H9 (cell line): Measurements from ENCODE around the gene FPR2. TPM values are rescaled to one million over a fixed set of nuclear protein-coding genes. Genes with fewer than 3 reads are reported as not detected.

Experiments used
- DNase-seq: peaks from one replicate; pipeline ENCODE4 v3.0.0-alpha.2; 2017
- H2AFZ ChIP-seq: one replicate; pipeline ENCODE4 v1.6.1; 2013; ENCODE audit warnings: mild to moderate bottlenecking, low read length, control low read depth, moderate library complexity
- H2AK5ac ChIP-seq: 2 replicates; pipeline ENCODE4 v1.6.1; 2013; ENCODE audit warnings: low read length, control low read depth, mixed read lengths; ENCODE audit not compliant: insufficient read length
- H2BK120ac ChIP-seq: one replicate; pipeline ENCODE4 v1.6.1; 2013; ENCODE audit warnings: low read depth, mild to moderate bottlenecking, low read length, control low read depth, inconsistent platforms; ENCODE audit not compliant: poor library complexity, severe bottlenecking
- H2BK12ac ChIP-seq: 2 replicates; pipeline ENCODE4 v1.6.1; 2013; ENCODE audit warnings: low read length, control low read depth, mixed read lengths, low read depth; ENCODE audit not compliant: insufficient read length
- H2BK15ac ChIP-seq: 2 replicates; pipeline ENCODE4 v1.6.1; 2013; ENCODE audit warnings: low read depth, low read length, control low read depth
- H2BK20ac ChIP-seq: one replicate; pipeline ENCODE4 v1.6.1; 2013; ENCODE audit warnings: low read depth, mild to moderate bottlenecking, low read length, control low read depth, inconsistent platforms; ENCODE audit not compliant: poor library complexity, severe bottlenecking
- H2BK5ac ChIP-seq: 2 replicates; pipeline ENCODE4 v1.6.1; 2013; ENCODE audit warnings: low read length, control low read depth, mixed read lengths; ENCODE audit not compliant: insufficient read length
- H3K14ac ChIP-seq: 2 replicates; pipeline ENCODE4 v1.6.1; 2013; ENCODE audit warnings: low read length, control low read depth; ENCODE audit not compliant: insufficient read depth
- H3K18ac ChIP-seq: 2 replicates; pipeline ENCODE4 v1.6.1; 2013; ENCODE audit warnings: low read depth, mild to moderate bottlenecking, mixed read lengths, low read length, control low read depth; ENCODE audit not compliant: insufficient read length
- H3K23ac ChIP-seq: 2 replicates; pipeline ENCODE4 v1.6.1; 2013; ENCODE audit warnings: low read length, control low read depth, mixed read lengths, low read depth; ENCODE audit not compliant: insufficient read length
- H3K23me2 ChIP-seq: 2 replicates; pipeline ENCODE4 v1.6.1; 2013; ENCODE audit warnings: low read depth, mild to moderate bottlenecking, mixed read lengths, low read length, control low read depth; ENCODE audit not compliant: insufficient read length, poor library complexity, severe bottlenecking
- H3K27ac ChIP-seq: 2 replicates; pipeline ENCODE4 v1.5.1; 2013; ENCODE audit warnings: low read length, control low read depth, mixed read lengths, low read depth; ENCODE audit not compliant: insufficient read length
- H3K27me3 ChIP-seq: 2 replicates; pipeline ENCODE4 v1.6.1; 2013; ENCODE audit warnings: low read length, control low read depth, inconsistent platforms; ENCODE audit not compliant: insufficient read depth
- H3K4ac ChIP-seq: 2 replicates; pipeline ENCODE4 v1.6.1; 2013; ENCODE audit warnings: low read depth, mild to moderate bottlenecking, control low read depth, inconsistent platforms, low read length, moderate library complexity
- H3K4me1 ChIP-seq: 2 replicates; pipeline ENCODE4 v1.6.1; 2013; ENCODE audit warnings: low read length, control low read depth, inconsistent platforms; ENCODE audit not compliant: insufficient read depth
- H3K4me2 ChIP-seq: 2 replicates; pipeline ENCODE4 v1.6.1; 2013; ENCODE audit warnings: low read length, control low read depth, mixed read lengths; ENCODE audit not compliant: insufficient read length, insufficient read depth
- H3K56ac ChIP-seq: 2 replicates; pipeline ENCODE4 v1.6.1; 2013; ENCODE audit warnings: low read depth, mild to moderate bottlenecking, mixed read lengths, low read length, control low read depth; ENCODE audit not compliant: insufficient read length
- H3K79me1 ChIP-seq: 2 replicates; pipeline ENCODE4 v1.6.1; 2013; ENCODE audit warnings: low read depth, mild to moderate bottlenecking, moderate library complexity, low read length, control low read depth, inconsistent platforms; ENCODE audit not compliant: insufficient read depth, poor library complexity, severe bottlenecking
- H3K79me2 ChIP-seq: 2 replicates; pipeline ENCODE4 v1.6.1; 2013; ENCODE audit warnings: low read length, control low read depth, inconsistent platforms; ENCODE audit not compliant: insufficient read depth
- H3K9ac ChIP-seq: 2 replicates; pipeline ENCODE4 v1.6.1; 2013; ENCODE audit warnings: low read length, control low read depth, mixed read lengths; ENCODE audit not compliant: insufficient read length; ENCODE audit errors: extremely low read depth
- H3K9me3 ChIP-seq: one replicate; pipeline ENCODE4 v1.6.1; 2013; ENCODE audit warnings: low read depth, low read length, inconsistent platforms; ENCODE audit not compliant: control insufficient read depth
- H3T11ph ChIP-seq: one replicate; pipeline ENCODE4 v1.6.1; 2013; ENCODE audit warnings: mild to moderate bottlenecking, low read length, control low read depth, inconsistent platforms
- H4K20me1 ChIP-seq: one replicate; pipeline ENCODE4 v1.6.1; 2013; ENCODE audit not compliant: control insufficient read depth, insufficient read length, insufficient read depth
- H4K5ac ChIP-seq: 2 replicates; pipeline ENCODE4 v1.6.1; 2013; ENCODE audit warnings: low read depth, mild to moderate bottlenecking, mixed read lengths, low read length, control low read depth; ENCODE audit not compliant: insufficient read length
- H4K8ac ChIP-seq: replicated peaks from 2 replicates; pipeline ENCODE4 v1.6.1; 2013; ENCODE audit warnings: low read length, control low read depth, mixed read lengths, low read depth; ENCODE audit not compliant: insufficient read length
- H4K91ac ChIP-seq: 2 replicates; pipeline ENCODE4 v1.6.1; 2013; ENCODE audit warnings: low read depth, mild to moderate bottlenecking, moderate library complexity, mixed read lengths, low read length, control low read depth; ENCODE audit not compliant: insufficient read length
- H3K27ac Mint-ChIP-seq, 3 experiments: 2 replicates in 2 of 3; 3 replicates in 1 of 3; pipeline ENCODE4 v1.8.0; 2020 to 2021; ENCODE audit warnings: mixed read lengths in 3 of 3, mild to moderate bottlenecking in 1 of 3, moderate library complexity in 1 of 3
- H3K27me3 Mint-ChIP-seq: 2 replicates; pipeline ENCODE4 v1.8.0; 2021; ENCODE audit warnings: low read depth, mild to moderate bottlenecking, moderate library complexity, mixed read lengths
- H3K36me3 Mint-ChIP-seq, 3 experiments: 2 replicates in 2 of 3; 3 replicates in 1 of 3; pipeline ENCODE4 v1.8.0; 2020 to 2021; ENCODE audit warnings: low read depth in 3 of 3, mixed read lengths in 3 of 3; ENCODE audit not compliant: insufficient read depth in 1 of 3
- H3K4me1 Mint-ChIP-seq, 2 experiments: 2 replicates each; pipeline ENCODE4 v1.8.0; 2020; ENCODE audit warnings: mixed read lengths in 2 of 2
- H3K4me3 Mint-ChIP-seq, 2 experiments: 2 replicates in 1 of 2; 3 replicates in 1 of 2; pipeline ENCODE4 v1.8.0; 2020 to 2021; ENCODE audit warnings: mild to moderate bottlenecking in 2 of 2, mixed read lengths in 2 of 2, moderate library complexity in 1 of 2
- H3K9me3 Mint-ChIP-seq, 2 experiments: 2 replicates in 1 of 2; 3 replicates in 1 of 2; pipeline ENCODE4 v1.8.0; 2020; ENCODE audit warnings: mild to moderate bottlenecking in 2 of 2, mixed read lengths in 2 of 2, moderate library complexity in 1 of 2
- CTCF ChIP-seq: fragments of 200-600 bp; sonication (generic); conservative IDR thresholded peaks from 3 replicates; pipeline ENCODE4 v1.8.0; 2021; ENCODE audit warnings: antibody characterized with exemption, mild to moderate bottlenecking
- WGBS: extraction: QIAGEN DNeasy Blood & Tissue Kit; methylation state at CpG from one replicate; pipeline ENCODE4 v1.1.7; 2013; ENCODE audit warnings: missing lambda C conversion rate, low lambda C conversion rate, mixed read lengths; ENCODE audit not compliant: insufficient read length; ENCODE audit errors: extremely low coverage; 5-methylcytosine and 5-hydroxymethylcytosine counted together
- total RNA-seq: library from RNA; stranded (reverse); gene quantifications from 2 replicates; pipeline ENCODE4 v1.2.1, GENCODE V29; 2021

FPR2 gene
- total RNA-seq, 1 experiment from 2014 or later: not detected

- Histone ChIP-seq H2AFZ (no peak overlapping the region), H2BK12ac (no peak overlapping the region), H2BK5ac (no peak overlapping the region), H3K4me2 (no peak overlapping the region), H3K56ac (no peak overlapping the region), H3K79me2 (no peaks in the 10 kb centered on the region), H3K9me3 (no peaks in the 10 kb centered on the region), H3K4ac (no peak overlapping the region), H3K27ac (no peak overlapping the region), H3K14ac (no peak overlapping the region), H3K4me1 (no peaks in the 10 kb centered on the region), H2BK120ac (no peak overlapping the region), H4K20me1 (no peaks in the 10 kb centered on the region), H2BK15ac (no peak overlapping the region), H3K9ac (no peak overlapping the region), H3K23me2 (no peaks in the 10 kb centered on the region), H4K5ac (no peak overlapping the region), H2BK20ac (no peak overlapping the region), H3K23ac (no peak overlapping the region), H3K18ac (no peak overlapping the region), H3K79me1 (no peaks in the 10 kb centered on the region), H3K27me3 (no peaks in the 10 kb centered on the region), H4K8ac (no peak overlapping the region), H3T11ph (no peak overlapping the region), H2AK5ac (no peak overlapping the region), H4K91ac (no peak overlapping the region)
- no peaks in the 10 kb centered on the region for H3K4me1 Mint-ChIP-seq
- TF ChIP-seq CTCF: no peak
- DNase-seq: no peak
- H3K4me3 Mint-ChIP-seq: no peak overlapping the region
- no peak overlapping the region for H3K27ac Mint-ChIP-seq
- no CpG with 5 or more reads among the region's 6 CpGs for WGBS
- peaks cover 14 to 47% of the 10 kb centered on the region in 2 experiments for H3K9me3 Mint-ChIP-seq
- peaks cover 32% of the 10 kb centered on the region for H3K27me3 Mint-ChIP-seq
- H3K36me3 Mint-ChIP-seq: no peaks in the 10 kb centered on the region
Measured at GRCh38 chr19:51784109-51784785, 23.3 kb downstream of the FPR2 start.
